Kasumi-1 (cell line): ENCODE measurements around the gene EOMES.

ENCODE experiments used
- DNase-seq, 2 experiments: peaks; one replicate each; lab custom pipeline; 2025; lab: John Stamatoyannopoulos, UW

The EOMES gene

DNA sequence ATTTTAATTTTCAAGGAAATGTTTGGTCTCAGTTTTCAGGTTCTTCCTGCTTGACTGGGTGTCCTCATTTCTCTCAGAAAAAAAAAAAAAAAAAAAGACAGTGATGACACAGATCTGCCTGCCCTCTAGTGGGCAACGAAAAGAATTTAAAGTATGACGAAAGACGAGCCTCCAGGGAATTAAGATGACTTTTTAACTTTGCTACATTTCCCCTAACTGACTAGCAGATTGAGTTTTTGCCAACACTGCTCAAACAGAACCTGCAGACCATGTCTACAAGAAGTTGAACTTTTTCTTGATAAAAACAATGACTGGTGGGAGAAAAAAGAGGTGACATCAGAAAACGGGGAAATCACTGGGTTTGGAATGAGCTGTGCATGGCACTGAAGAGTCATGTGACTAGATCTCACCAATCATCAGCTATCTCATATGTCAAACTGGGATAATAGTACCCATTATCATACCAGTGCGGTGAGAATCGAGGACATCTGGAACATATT is 40.8 kb downstream of the EOMES start:
- DNase-seq, result peak; percentile 85 to 87

GRCh38 chr3:27680517-27681246 is 41.4 kb downstream of the EOMES start:
- DNase-seq, result peak in 1 of 2 experiments; percentile 39

- no peak for DNase-seq
These were observed 42.4 kb downstream of the EOMES start for GRCh38 chr3:27679691-27680090.

DNA sequence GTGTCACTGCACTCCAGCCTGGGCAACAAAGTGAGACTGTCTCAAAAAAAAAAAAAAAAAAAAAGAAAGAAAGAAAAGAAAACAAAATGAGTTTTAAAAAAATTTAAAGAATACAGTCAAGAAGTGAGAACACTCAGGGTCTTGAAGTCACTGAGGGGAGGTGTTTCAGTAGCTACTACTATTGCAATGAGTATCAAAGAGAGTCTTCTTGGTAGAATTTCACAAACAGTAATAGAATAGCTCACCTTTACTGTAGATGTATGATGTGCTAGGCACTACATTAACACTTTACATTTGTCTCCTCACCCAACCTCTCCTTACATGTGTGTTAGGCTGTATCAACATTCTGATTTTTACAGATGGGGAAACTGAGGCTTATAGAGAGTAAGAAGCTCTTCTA is 43.9 kb downstream of the EOMES start:
- no peak for DNase-seq

- no peak for DNase-seq
These were observed 44.6 kb downstream of the EOMES start for GRCh38 chr3:27677565-27677964.

DNA sequence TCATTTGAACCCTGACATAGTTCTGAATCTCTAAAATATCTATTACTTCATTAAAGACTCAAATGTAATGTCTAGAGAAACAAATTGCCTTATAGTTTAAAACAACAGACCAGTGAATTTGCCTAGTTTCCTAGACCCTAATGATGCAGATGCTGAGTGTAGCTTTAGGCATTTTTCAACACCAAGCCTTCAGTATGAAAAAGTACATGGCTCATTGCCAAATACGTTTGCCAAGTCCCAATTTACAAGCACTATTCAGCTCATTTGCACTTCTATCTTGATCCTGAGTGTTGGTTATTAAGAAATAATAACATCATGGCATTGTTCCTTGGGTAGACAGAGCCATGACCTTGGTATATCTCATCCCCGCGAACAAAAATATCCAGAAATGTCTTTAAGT is 46.8 kb downstream of the EOMES start:
- no peak for DNase-seq

DNA sequence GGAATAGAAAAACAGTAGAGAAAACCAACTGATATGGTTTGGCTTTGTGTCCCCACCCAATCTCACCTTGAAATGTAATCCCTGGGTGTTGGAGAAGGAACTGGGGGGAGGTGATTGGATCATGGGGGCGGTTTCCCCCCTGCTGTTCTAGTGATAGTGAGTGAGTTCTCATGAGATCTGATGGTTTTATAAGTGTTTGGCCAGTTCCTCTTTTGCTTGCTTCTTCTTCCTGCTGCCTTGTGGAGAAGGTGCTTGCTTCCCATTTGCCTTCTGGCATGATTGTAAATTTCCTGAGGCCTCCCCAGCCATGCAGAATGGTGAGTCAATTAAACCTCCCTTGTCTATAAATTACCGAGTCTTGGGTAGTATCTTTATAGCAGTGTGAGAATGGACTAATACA is 48.4 kb downstream of the EOMES start:
- peak; percentile 67 to 70 for DNase-seq

DNA sequence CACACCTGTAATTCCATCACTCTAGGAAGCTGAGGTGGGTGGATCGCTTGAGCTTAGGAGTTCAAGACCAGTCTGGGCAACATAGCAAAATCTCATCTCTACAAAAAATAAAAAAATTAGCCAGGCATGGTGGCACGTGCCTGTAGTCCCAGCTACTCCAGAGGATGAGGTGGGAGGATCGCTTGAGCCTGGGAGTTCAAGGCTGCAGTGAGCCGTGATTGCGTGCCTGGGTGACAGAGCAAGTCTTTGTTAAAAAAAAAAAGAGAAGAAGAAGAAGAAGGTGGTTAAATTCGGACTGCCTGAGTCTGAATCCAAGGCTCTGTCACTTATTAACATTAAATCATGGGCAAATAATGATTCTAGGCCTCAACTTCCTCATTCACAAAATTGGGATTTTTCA is 51.0 kb downstream of the EOMES start:
- no peak for DNase-seq

- DNase-seq, result no peak
These were observed 51.5 kb downstream of the EOMES start for GRCh38 chr3:27670619-27671018.

GRCh38 chr3:27669591-27669990 is 52.5 kb downstream of the EOMES start:
- DNase-seq, result no peak

DNA sequence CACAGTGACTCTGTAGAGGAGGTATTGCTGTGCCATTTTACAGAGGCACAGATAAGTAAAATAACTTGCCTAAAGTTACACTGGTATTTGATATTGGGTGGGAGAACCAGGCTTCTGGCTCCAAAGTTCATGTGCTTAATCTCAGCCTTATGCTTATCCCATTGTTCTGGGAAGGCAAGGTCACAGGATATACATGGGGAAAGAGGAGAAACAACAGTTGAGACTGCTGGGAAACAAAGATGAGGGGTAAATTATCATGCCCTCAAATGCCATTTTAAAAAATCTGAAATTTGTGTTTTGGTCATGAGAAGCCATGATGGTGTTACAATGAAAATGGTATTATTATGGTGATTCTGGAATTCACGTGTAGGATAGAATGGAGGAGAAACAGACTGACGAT is 54.4 kb downstream of the EOMES start:
- no peak for DNase-seq

GRCh38 chr3:27666708-27667107 is 55.4 kb downstream of the EOMES start:
- peak; percentile 96 to 98 for DNase-seq

DNA sequence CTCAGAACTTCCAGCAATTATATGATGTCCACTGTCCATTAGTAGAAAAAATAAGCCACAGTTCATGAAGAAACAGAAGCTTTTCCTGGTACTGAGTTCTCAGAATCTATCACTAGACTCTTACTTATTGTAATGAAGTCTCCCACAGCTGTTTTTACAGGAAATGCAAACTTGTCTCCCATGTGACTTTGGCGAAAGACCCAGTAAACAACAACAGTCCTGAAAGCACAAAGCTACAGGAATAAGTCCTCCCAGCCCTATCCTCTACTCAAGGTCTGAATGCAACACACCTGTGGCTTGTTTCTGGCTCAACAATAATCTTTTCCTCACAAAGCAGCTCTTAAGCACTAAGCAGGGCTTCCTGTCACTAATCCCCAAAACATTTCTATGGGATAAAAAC is 55.9 kb downstream of the EOMES start:
- DNase-seq, result peak; percentile 29 to 60
